Measurements from ENCODE around the gene NKD1.

NKD1 gene

DNA sequence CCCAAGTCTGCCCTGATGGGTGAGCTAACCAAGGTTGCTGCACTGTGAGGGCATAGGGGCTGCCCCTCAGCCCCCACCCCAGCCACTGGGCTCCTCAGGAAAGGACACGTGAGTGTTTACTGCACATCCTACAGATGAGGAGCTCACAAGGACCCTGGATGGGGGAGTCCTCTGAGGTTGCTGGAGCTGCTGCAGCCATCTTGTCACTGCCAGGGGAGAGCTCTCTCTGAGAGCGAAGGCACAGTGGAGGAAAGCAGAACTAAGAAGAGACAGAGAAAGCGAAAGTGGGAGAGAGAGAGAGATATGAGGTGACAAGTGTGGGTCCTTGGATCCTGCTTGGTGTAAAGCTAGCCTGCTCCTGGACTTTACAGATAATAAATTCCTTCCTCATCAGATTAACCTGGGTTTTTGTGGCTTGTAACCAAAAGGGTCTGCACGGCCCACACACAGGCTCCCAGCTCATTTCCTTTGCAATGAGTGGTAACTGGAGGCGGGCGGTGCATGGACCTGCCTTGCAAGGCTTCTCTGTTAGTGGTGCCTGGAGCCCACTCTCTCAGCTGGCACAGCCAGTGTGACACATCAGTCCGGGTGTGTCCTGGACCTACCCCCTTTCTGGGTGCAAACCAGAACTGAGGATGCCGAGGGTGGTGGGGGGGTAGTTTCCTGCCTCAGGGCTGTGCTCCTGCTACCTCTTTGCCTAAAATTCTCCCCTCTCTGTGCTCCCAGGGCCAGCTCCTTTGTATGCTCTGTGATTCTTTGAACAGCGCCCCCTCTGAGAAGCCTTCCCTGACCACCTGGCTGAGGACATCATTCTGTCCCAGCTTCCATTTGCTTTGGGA lies 118.7 kb downstream of the NKD1 start:
- Histone ChIP-seq H4K20me1 (ENCODE audit: insufficient read depth, low read length, poor library complexity, severe bottlenecking) (no peaks in the 10 kb centered on the region), H3K4me1 (ENCODE audit: insufficient read depth, low read length, poor library complexity, severe bottlenecking) (peaks cover 17% of the 10 kb centered on the region), H3K4me3 (ENCODE audit: low read length, poor library complexity, severe bottlenecking) (peak overlapping the region; percentile 59), H3F3A (ENCODE audit: low read depth) (0 out of 2 replicates have a peak, but pooled peaks cover 5% of the 10 kb centered on the region), H2AFZ (ENCODE audit: low read length) (peak overlapping the region; percentile 8; the same call in 1 of the 2 replicates), H3K9me2 (replicated peaks; ENCODE audit: low read depth, low read length) (no peaks in the 10 kb centered on the region), H3K9me3 (ENCODE audit: insufficient read depth, low read depth, low read length) (peaks cover 2% of the 10 kb centered on the region; the same call in 1 of the 2 replicates), H3K27me3 (ENCODE audit: insufficient read depth, low read length, poor library complexity, severe bottlenecking) (no peaks in the 10 kb centered on the region), H3K9ac (ENCODE audit: low read depth, low read length, poor library complexity, severe bottlenecking) (peak overlapping the region; percentile 47), H3K4me2 (ENCODE audit: low read depth, low read length, poor library complexity, severe bottlenecking) (peak overlapping the region; percentile 67), H3K36me3 (ENCODE audit: insufficient read depth, low read length) (peaks cover 1% of the 10 kb centered on the region; the same call in 1 of the 2 replicates), H3K79me2 (ENCODE audit: insufficient read depth, low read length) (no peaks in the 10 kb centered on the region)
- no peak for TF ChIP-seq EZH2phosphoT487 (IDR thresholded peaks at IDR 0.05; ENCODE audit: borderline replicate concordance)
- TF ChIP-seq, protein P1, sequence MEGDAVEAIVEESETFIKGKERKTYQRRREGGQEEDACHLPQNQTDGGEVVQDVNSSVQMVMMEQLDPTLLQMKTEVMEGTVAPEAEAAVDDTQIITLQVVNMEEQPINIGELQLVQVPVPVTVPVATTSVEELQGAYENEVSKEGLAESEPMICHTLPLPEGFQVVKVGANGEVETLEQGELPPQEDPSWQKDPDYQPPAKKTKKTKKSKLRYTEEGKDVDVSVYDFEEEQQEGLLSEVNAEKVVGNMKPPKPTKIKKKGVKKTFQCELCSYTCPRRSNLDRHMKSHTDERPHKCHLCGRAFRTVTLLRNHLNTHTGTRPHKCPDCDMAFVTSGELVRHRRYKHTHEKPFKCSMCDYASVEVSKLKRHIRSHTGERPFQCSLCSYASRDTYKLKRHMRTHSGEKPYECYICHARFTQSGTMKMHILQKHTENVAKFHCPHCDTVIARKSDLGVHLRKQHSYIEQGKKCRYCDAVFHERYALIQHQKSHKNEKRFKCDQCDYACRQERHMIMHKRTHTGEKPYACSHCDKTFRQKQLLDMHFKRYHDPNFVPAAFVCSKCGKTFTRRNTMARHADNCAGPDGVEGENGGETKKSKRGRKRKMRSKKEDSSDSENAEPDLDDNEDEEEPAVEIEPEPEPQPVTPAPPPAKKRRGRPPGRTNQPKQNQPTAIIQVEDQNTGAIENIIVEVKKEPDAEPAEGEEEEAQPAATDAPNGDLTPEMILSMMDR (conservative IDR thresholded peaks at IDR 0.05; ENCODE audit: low read length), result no peak; the same call in 1 of the 2 replicates

DNA sequence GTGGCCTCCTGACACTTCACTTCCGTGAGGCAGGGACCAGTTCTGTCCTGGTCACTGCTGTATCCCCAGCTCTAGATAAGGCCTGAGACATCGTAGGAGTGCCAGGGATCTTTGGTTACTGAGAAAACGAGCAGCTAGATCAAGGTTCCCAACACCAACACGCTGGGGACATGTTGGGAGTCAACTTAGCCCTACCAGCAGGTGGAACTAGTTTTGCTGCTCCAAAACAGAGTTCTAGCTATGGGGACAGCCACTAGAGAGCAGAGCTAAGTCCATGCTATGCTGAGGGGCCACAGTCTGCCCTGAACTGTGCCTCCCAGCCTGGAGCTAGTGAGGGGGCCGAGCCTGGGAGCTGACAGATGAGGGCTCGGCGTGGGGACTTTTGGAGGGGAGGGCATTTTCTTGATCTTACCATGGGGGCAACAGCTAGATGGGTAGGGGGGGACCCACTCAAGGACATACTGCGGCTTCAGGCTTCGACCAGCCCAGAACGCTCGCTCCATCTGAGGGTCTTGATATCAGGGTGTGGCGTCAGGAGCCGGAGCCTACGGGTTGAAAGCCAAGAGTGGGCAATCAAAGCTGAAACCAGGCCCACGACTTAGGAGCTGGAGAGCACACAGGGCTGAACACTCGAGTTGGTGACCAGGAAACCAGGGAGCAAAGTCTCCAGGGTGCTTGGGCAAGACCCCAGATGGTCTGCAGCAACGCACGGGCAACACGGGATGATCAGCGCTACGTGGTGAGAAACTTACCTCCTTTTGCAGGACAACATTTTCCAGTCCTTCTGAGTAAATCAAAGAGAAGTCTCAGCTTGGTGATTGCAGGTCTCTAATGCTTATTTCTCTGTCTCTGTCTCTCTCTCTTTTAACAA lies 119.5 kb downstream of the NKD1 start:
- H3K9me2 ChIP-seq (replicated peaks; ENCODE audit: low read depth, low read length), result no peaks in the 10 kb centered on the region
- peaks cover 10% of the 10 kb centered on the region; the same call in 1 of the 2 replicates for H3K36me3 ChIP-seq (ENCODE audit: insufficient read depth, low read length)
- H3F3A ChIP-seq (ENCODE audit: low read depth), result 0 out of 2 replicates have a peak, but pooled peaks cover 5% of the 10 kb centered on the region
- peaks cover 11% of the 10 kb centered on the region for H3K9me3 ChIP-seq (ENCODE audit: insufficient read depth, low read depth, low read length)
- H3K4me1 ChIP-seq (ENCODE audit: insufficient read depth, low read length, poor library complexity, severe bottlenecking), result peaks cover 17% of the 10 kb centered on the region
- H4K20me1 ChIP-seq (ENCODE audit: insufficient read depth, low read length, poor library complexity, severe bottlenecking), result no peaks in the 10 kb centered on the region
- no peaks in the 10 kb centered on the region for H3K27me3 ChIP-seq (ENCODE audit: insufficient read depth, low read length, poor library complexity, severe bottlenecking)
- H3K79me2 ChIP-seq (ENCODE audit: insufficient read depth, low read length), result no peaks in the 10 kb centered on the region
- TF ChIP-seq EZH2phosphoT487 (IDR thresholded peaks at IDR 0.05; ENCODE audit: borderline replicate concordance), result no peak
- TF ChIP-seq, protein P1 (conservative IDR thresholded peaks at IDR 0.05; ENCODE audit: low read length), result peak; percentile 56
- H3K9ac ChIP-seq (ENCODE audit: low read depth, low read length, poor library complexity, severe bottlenecking), result peak overlapping the region; percentile 47
- peak overlapping the region; percentile 67 for H3K4me2 ChIP-seq (ENCODE audit: low read depth, low read length, poor library complexity, severe bottlenecking)
- H3K4me3 ChIP-seq (ENCODE audit: low read length, poor library complexity, severe bottlenecking), result no peak overlapping the region
- peak overlapping the region; percentile 8; the same call in 1 of the 2 replicates for H2AFZ ChIP-seq (ENCODE audit: low read length)

DNA sequence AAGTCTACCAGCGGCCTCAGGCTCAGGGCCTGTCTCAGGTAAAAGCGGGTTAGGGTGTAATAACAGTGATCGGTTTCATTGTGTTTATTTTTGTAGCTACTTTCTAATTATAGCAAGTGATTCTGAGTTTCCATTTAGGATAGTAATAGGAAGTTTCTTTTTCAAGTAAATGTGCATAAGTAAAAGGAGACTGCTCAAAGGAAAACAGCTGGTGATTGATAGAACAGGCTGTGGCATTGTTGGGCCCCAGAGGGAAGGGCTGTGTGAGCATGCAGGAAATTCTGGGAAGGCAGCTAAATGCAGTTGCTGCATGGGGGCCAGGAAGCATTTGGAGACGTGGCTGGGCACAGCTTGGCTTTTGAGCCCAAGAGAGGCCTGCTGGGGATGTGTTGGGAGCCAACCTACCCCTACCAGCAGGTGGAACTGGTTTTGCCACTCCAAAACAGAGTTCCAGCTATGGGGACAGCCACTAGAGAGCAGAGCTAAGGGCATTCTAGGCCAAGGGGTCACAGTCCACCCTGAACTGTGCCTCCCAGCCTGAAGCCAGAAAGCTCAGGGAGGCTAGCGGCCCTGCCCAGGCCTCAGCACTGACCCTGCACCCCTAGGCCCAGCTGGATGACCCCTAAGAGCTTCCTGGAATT lies 120.3 kb downstream of the NKD1 start:
- 0 out of 2 replicates have a peak, but pooled peaks cover 5% of the 10 kb centered on the region for H3F3A ChIP-seq (ENCODE audit: low read depth)
- H3K4me1 ChIP-seq (ENCODE audit: insufficient read depth, low read length, poor library complexity, severe bottlenecking), result peaks cover 17% of the 10 kb centered on the region
- no peaks in the 10 kb centered on the region for H3K9me2 ChIP-seq (replicated peaks; ENCODE audit: low read depth, low read length)
- no peaks in the 10 kb centered on the region for H4K20me1 ChIP-seq (ENCODE audit: insufficient read depth, low read length, poor library complexity, severe bottlenecking)
- no peak overlapping the region for H3K4me3 ChIP-seq (ENCODE audit: low read length, poor library complexity, severe bottlenecking)
- no peaks in the 10 kb centered on the region for H3K27me3 ChIP-seq (ENCODE audit: insufficient read depth, low read length, poor library complexity, severe bottlenecking)
- H3K9me3 ChIP-seq (ENCODE audit: insufficient read depth, low read depth, low read length), result peaks cover 14% of the 10 kb centered on the region
- H3K4me2 ChIP-seq (ENCODE audit: low read depth, low read length, poor library complexity, severe bottlenecking), result no peak overlapping the region
- no peak for TF ChIP-seq EZH2phosphoT487 (IDR thresholded peaks at IDR 0.05; ENCODE audit: borderline replicate concordance)
- TF ChIP-seq, protein P1 (conservative IDR thresholded peaks at IDR 0.05; ENCODE audit: low read length), result no peak
- H3K9ac ChIP-seq (ENCODE audit: low read depth, low read length, poor library complexity, severe bottlenecking), result no peak overlapping the region
- H2AFZ ChIP-seq (ENCODE audit: low read length), result no peak overlapping the region
- peaks cover 18% of the 10 kb centered on the region; the same call in 1 of the 2 replicates for H3K36me3 ChIP-seq (ENCODE audit: insufficient read depth, low read length)
- no peaks in the 10 kb centered on the region for H3K79me2 ChIP-seq (ENCODE audit: insufficient read depth, low read length)

All from Loucy (cell line).